H1 (cell line): ENCODE results near the gene RINT1. TPM values are rescaled to one million over a fixed set of nuclear protein-coding genes. Genes with fewer than 3 reads are reported as not detected.

Source experiments
- CTCF ChIA-PET: fragments of 300-600 bp; sonication (Branson Sonifier 250); formaldehyde crosslinking; loops from one replicate; lab custom pipeline; 2021; ENCODE audit not compliant: partially characterized antibody; lab: Charles Lee
- POLR2A ChIA-PET: fragments of 300-600 bp; sonication (Branson Sonifier 250); formaldehyde crosslinking; loops from one replicate; lab custom pipeline; 2021; ENCODE audit warnings: inconsistent platforms; ENCODE audit not compliant: partially characterized antibody; lab: Charles Lee
- DNase-seq, 2 experiments: peaks; one replicate each; pipeline versions ENCODE4 v3.0.0 to v3.0.0-alpha.2; 2010 to 2022; ENCODE audit warnings: low spot score in 2 of 2, low read depth in 1 of 2, mixed read lengths in 1 of 2
- FAIRE-seq: peaks from 2 replicates; lab custom pipeline; 2011; peaks lifted over from hg19 to GRCh38; lab: Jason Lieb, UNC
- H2AFZ ChIP-seq: 2 replicates; pipeline ENCODE4 v1.8.1; 2012; ENCODE audit warnings: low read length, inconsistent platforms
- H2AK5ac ChIP-seq: 2 replicates; pipeline ENCODE4 v1.6.1; 2013; ENCODE audit warnings: low read depth, low read length
- H2BK120ac ChIP-seq: replicated peaks from 2 replicates; pipeline ENCODE3; 2013; ENCODE audit warnings: low read depth, low read length, inconsistent platforms
- H2BK12ac ChIP-seq: 2 replicates; pipeline ENCODE4 v1.6.1; 2013; ENCODE audit warnings: low read depth, low read length
- H2BK15ac ChIP-seq: 2 replicates; pipeline ENCODE4 v1.6.1; 2013; ENCODE audit warnings: low read length
- H2BK20ac ChIP-seq: 2 replicates; pipeline ENCODE4 v1.6.1; 2013; ENCODE audit warnings: low read length
- H2BK5ac ChIP-seq: 2 replicates; pipeline ENCODE4 v1.6.1; 2013; ENCODE audit warnings: low read depth, low read length
- H3K14ac ChIP-seq: 2 replicates; pipeline ENCODE4 v1.6.1; 2013; ENCODE audit warnings: inconsistent platforms; ENCODE audit not compliant: insufficient read length
- H3K18ac ChIP-seq: 2 replicates; pipeline ENCODE4 v1.6.1; 2013; ENCODE audit warnings: low read length; ENCODE audit errors: extremely low read depth
- H3K23ac ChIP-seq: 2 replicates; pipeline ENCODE4 v1.6.1; 2013; ENCODE audit warnings: inconsistent platforms; ENCODE audit not compliant: insufficient read length
- H3K23me2 ChIP-seq: 2 replicates; pipeline ENCODE4 v1.6.1; 2013; ENCODE audit warnings: low read depth, low read length
- H3K27ac ChIP-seq: 2 replicates; pipeline ENCODE4 v1.6.1; 2011; ENCODE audit warnings: low read depth, low read length, inconsistent platforms
- H3K27me3 ChIP-seq, 4 experiments: replicated peaks in 1 of 4; 1 replicate in 1 of 4; 2 replicates in 3 of 4; pipeline versions ENCODE4 v1.6.1 to v1.8.1; 2011 to 2013; ENCODE audit warnings: low read length in 3 of 4, mild to moderate bottlenecking in 3 of 4, inconsistent platforms in 2 of 4, mixed read lengths in 2 of 4, moderate library complexity in 1 of 4; ENCODE audit not compliant: control insufficient read depth in 3 of 4, insufficient read depth in 3 of 4; ENCODE audit errors: extremely low read depth in 1 of 4
- H3K36me3 ChIP-seq, 4 experiments: 2 replicates each; pipeline versions ENCODE4 v1.6.1 to v1.8.1; 2011 to 2013; ENCODE audit warnings: mild to moderate bottlenecking in 4 of 4, low read length in 3 of 4, moderate library complexity in 2 of 4, control low read depth in 1 of 4, inconsistent platforms in 1 of 4; ENCODE audit not compliant: insufficient read depth in 4 of 4, control insufficient read depth in 2 of 4
- H3K4ac ChIP-seq: replicated peaks from 2 replicates; pipeline ENCODE3; 2013; ENCODE audit warnings: low read length, low read depth, mixed read lengths, inconsistent platforms; ENCODE audit not compliant: insufficient read length
- H3K4me1 ChIP-seq, 4 experiments: replicated peaks in 1 of 4; 1 replicate in 1 of 4; 2 replicates in 3 of 4; pipeline versions ENCODE4 v1.6.1 to v1.8.1; 2011 to 2013; ENCODE audit warnings: low read length in 3 of 4, inconsistent platforms in 2 of 4, mixed read lengths in 1 of 4; ENCODE audit not compliant: insufficient read depth in 4 of 4, control insufficient read depth in 3 of 4
- H3K4me2 ChIP-seq, 2 experiments: 2 replicates each; pipeline versions ENCODE4 v1.6.1 to v1.8.1; 2011 to 2013; ENCODE audit warnings: low read depth in 2 of 2, low read length in 2 of 2, control low read depth in 1 of 2, inconsistent platforms in 1 of 2, mild to moderate bottlenecking in 1 of 2; ENCODE audit not compliant: insufficient read depth in 1 of 2
- H3K4me3 ChIP-seq, 4 experiments: fragments of 200-600, 300-600 bp in 1 of 4; sonication (generic), shearing (Covaris generic), sonication (Bioruptor Twin) in 1 of 4; 2 replicates each; pipeline versions ENCODE4 v1.5.1 to v1.8.1; 2011 to 2016; ENCODE audit warnings: low read length in 4 of 4, low read depth in 3 of 4, control low read depth in 2 of 4, inconsistent platforms in 2 of 4, mild to moderate bottlenecking in 2 of 4, mixed read lengths in 1 of 4, moderate library complexity in 1 of 4; ENCODE audit not compliant: insufficient read depth in 2 of 4; ENCODE audit errors: extremely low read depth in 1 of 4
- H3K56ac ChIP-seq: replicated peaks from 2 replicates; pipeline ENCODE3; 2013; ENCODE audit warnings: low read depth, mild to moderate bottlenecking, mixed read lengths, low read length, inconsistent platforms; ENCODE audit not compliant: insufficient read length
- H3K79me1 ChIP-seq: 2 replicates; pipeline ENCODE4 v1.6.1; 2013; ENCODE audit warnings: low read depth, low read length, control low read depth
- H3K79me2 ChIP-seq, 2 experiments: 2 replicates each; pipeline versions ENCODE4 v1.6.1 to v1.8.1; 2012 to 2013; ENCODE audit warnings: low read length in 2 of 2, mild to moderate bottlenecking in 2 of 2, inconsistent platforms in 1 of 2; ENCODE audit not compliant: insufficient read depth in 2 of 2, control insufficient read depth in 1 of 2
- H3K9ac ChIP-seq, 4 experiments: replicated peaks in 1 of 4; 1 replicate in 1 of 4; 2 replicates in 3 of 4; pipeline versions ENCODE4 v1.6.1 to v1.8.1; 2011 to 2013; ENCODE audit warnings: low read depth in 3 of 4, low read length in 3 of 4, control low read depth in 2 of 4, mild to moderate bottlenecking in 2 of 4, moderate library complexity in 2 of 4, inconsistent platforms in 1 of 4; ENCODE audit errors: extremely low read depth in 1 of 4
- H3K9me3 ChIP-seq, 2 experiments: 2 replicates each; pipeline versions ENCODE4 v1.6.1 to v1.8.1; 2012 to 2013; ENCODE audit warnings: mild to moderate bottlenecking in 2 of 2, moderate library complexity in 2 of 2, control low read depth in 1 of 2, inconsistent platforms in 1 of 2, low read depth in 1 of 2, low read length in 1 of 2, mixed read lengths in 1 of 2; ENCODE audit not compliant: insufficient read depth in 2 of 2
- H4K20me1 ChIP-seq, 2 experiments: replicated peaks in 1 of 2; 2 replicates each; pipeline versions ENCODE3 to v1.8.1; 2011 to 2013; ENCODE audit warnings: inconsistent platforms in 2 of 2, low read length in 2 of 2, mild to moderate bottlenecking in 1 of 2; ENCODE audit not compliant: insufficient read depth in 2 of 2, control insufficient read depth in 1 of 2
- H4K5ac ChIP-seq: 2 replicates; pipeline ENCODE4 v1.6.1; 2013; ENCODE audit warnings: low read length, low read depth, mixed read lengths, inconsistent platforms; ENCODE audit not compliant: insufficient read length
- H4K8ac ChIP-seq: 2 replicates; pipeline ENCODE4 v1.8.0; 2013; ENCODE audit warnings: mild to moderate bottlenecking, moderate library complexity, low read length, inconsistent platforms; ENCODE audit not compliant: insufficient read depth; ENCODE audit errors: extremely low read depth
- H4K91ac ChIP-seq: replicated peaks from 2 replicates; pipeline ENCODE3; 2013; ENCODE audit warnings: low read length, mixed read lengths, inconsistent platforms; ENCODE audit not compliant: insufficient read length
- EP300 ChIP-seq, 2 experiments: IDR thresholded peaks; 1 replicate in 1 of 2; 2 replicates in 1 of 2; pipeline ENCODE4 v1.6.1; 2011 to 2012; ENCODE audit warnings: low read depth in 2 of 2, low read length in 2 of 2, mild to moderate bottlenecking in 2 of 2, borderline replicate concordance in 1 of 2, inconsistent platforms in 1 of 2, moderate library complexity in 1 of 2
- ZNF274 ChIP-seq: IDR thresholded peaks from 2 replicates; pipeline ENCODE4 v1.7.0; 2012; ENCODE audit warnings: low read length, borderline replicate concordance; ENCODE audit errors: extremely low read depth
- WGBS, 2 experiments: shearing (Covaris generic) in 1 of 2; methylation state at CpG; one replicate each; pipeline versions ENCODE4 v1.1.6 to v1.1.7; 2013 to 2015; ENCODE audit warnings: low lambda C conversion rate in 2 of 2, mixed read lengths in 2 of 2, inconsistent platforms in 1 of 2, low coverage in 1 of 2, missing lambda C conversion rate in 1 of 2; ENCODE audit not compliant: insufficient replicate concordance in 2 of 2, insufficient coverage in 1 of 2, insufficient read length in 1 of 2; ENCODE audit errors: extremely low coverage in 1 of 2, missing lambda C conversion rate in 1 of 2; 5-methylcytosine and 5-hydroxymethylcytosine counted together
- polyA plus RNA-seq, 7 experiments: library from polyadenylated mRNA; depleted of rRNA in 3 of 7; stranded (reverse) in 5 of 7; unstranded in 2 of 7; fragments of >200 nt in 5 of 7; fragments of 200-250 nt in 2 of 7; gene quantifications; 1 replicate in 5 of 7; 2 replicates in 1 of 7; 4 replicates in 1 of 7; pipeline versions ENCODE4 v1.2.1 to v1.2.3, GENCODE V29; 2011 to 2013; ENCODE audit warnings: missing spikeins in 2 of 7, mixed read lengths in 2 of 7
- total RNA-seq: library from RNA; stranded (reverse); fragmentation: NEBNext Ultra II Directional; extraction: Animal tissue kit (Norgen Biotek cat#: 25700); gene quantifications from 2 replicates; pipeline ENCODE4 v1.2.1, GENCODE V29; 2021

RINT1 gene
- total and polyA plus RNA-seq, 2 of the 8 experiments (the other 6 are each of a cell fraction or from before 2014, with no cell fraction given), result 7.8 to 21.8 TPM

GRCh38 chr7:105587909-105588635 lies 56.1 kb downstream of the RINT1 start:
- Histone ChIP-seq H3K4ac (no peak overlapping the region), H4K8ac (no peak overlapping the region), H3K4me3 (no peak overlapping the region), H3K36me3 (no peaks in the 10 kb centered on the region), H3K23ac (no peak overlapping the region), H2BK15ac (0 out of 2 replicates have a peak overlapping the region, but pooled peaks have one; percentile 72), H3K56ac (no peak overlapping the region), H4K20me1 (no peaks in the 10 kb centered on the region), H2AFZ (no peak overlapping the region; the same call in 1 of the 2 replicates), H4K5ac (no peak overlapping the region), H3K9me3 (peaks cover 3% of the 10 kb centered on the region in 2 experiments; a peak in 1 of 4 replicates), H3K23me2 (no peaks in the 10 kb centered on the region), H3K27ac (no peak overlapping the region; the same call in 1 of the 2 replicates), H2BK5ac (no peak overlapping the region; the same call in 1 of the 2 replicates), H3K79me2 (no peaks in the 10 kb centered on the region), H3K4me2 (no peak overlapping the region), H3K4me1 (no peaks in the 10 kb centered on the region), H3K27me3 (no peaks in the 10 kb centered on the region), H2BK12ac (no peak overlapping the region), H2BK120ac (no peak overlapping the region), H2BK20ac (no peak overlapping the region), H3K18ac (no peak overlapping the region), H3K14ac (no peak overlapping the region), H3K79me1 (no peaks in the 10 kb centered on the region), H3K9ac (no peak overlapping the region; a peak in 1 of 7 replicates), H2AK5ac (no peak overlapping the region), H4K91ac (no peak overlapping the region)
- CTCF ChIA-PET, result interaction anchor here (0.6 to 2.9 kb wide), 8 partner anchors 11 to 565 kb away, joined by 3 to 13 read pairs (median 4); partner anchors contain the start of gene RINT1
- POLR2A ChIA-PET, result no interaction called here
- TF ChIP-seq EP300 (IDR thresholded peaks at IDR 0.05; ENCODE audit: borderline replicate concordance in 1 of 2, low read depth in 2 of 2, low read length in 2 of 2) (no peak), ZNF274 (no peak)
- FAIRE-seq (no peak), DNase-seq (no peak)
- 88% methylated on average over 12 of the region's 12 CpGs; no CpG with 5 or more reads in 1 of the 2 experiments for WGBS, 2 experiments
